CD4-positive, alpha-beta T cell treated with Interleukin-4 for 4 hours (primary cell): ENCODE measurements around the gene FLACC1.

ENCODE experiments used
- DNase-seq: peaks from one replicate; pipeline ENCODE4 v3.0.0-alpha.2; 2020

The FLACC1 gene

GRCh38 chr2:201273330-201273983, 83.7 kb downstream of the FLACC1 start:
- no peak for DNase-seq

- no peak for DNase-seq
These were observed 85.2 kb downstream of the FLACC1 start for GRCh38 chr2:201271917-201272316.

DNA sequence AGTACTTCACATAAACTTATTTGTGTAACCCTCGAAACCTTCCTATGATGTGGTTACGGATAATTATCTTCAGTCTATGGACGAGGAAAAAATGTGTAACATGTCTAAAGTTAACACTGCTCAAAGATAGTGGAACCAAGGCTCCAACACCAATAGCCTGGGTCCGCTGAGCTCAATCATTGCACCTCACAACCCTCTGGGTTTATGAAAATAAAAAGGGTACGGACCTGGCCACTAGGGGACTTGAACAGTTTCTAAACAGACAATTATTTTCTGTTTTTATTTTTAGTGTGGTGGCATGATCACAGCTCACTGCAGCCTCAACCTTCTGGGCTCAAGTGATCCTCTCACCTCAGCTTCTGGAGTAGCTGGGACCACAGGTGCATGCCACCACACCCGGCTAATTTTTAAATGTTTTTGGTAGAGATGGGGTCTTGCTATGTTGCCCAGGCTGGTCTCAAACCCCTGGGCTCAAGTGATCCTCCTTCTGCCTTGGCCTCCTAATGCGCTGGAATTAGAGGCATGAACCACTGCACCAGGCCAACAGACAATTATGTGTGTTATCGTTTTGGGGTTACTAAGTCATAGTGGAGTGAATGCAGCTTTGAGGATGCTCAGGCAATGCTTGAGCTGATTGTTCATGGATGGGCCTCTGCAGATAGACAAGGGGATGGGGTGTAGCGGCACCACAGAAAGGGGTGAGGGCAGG, 86.7 kb downstream of the FLACC1 start:
- DNase-seq, result no peak

DNA sequence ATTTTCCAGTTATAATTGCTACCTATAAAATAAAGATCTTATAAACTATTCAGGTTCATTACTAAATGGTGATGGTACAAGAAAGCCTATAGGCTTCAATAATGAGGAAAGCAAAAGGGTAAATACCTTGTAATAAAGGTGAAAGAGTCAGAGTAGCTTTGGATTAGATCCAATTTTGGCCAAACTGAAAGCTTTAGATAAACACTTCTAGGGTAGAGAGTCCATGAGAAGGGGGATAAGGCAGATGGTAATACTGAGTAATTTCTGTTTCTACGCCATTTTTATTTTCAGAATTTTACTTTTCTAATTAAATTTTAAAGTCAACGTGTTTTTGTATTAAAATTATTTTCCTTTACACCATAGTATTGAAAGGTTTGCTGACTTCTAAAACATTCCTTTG, 87.4 kb downstream of the FLACC1 start:
- no peak for DNase-seq

DNA sequence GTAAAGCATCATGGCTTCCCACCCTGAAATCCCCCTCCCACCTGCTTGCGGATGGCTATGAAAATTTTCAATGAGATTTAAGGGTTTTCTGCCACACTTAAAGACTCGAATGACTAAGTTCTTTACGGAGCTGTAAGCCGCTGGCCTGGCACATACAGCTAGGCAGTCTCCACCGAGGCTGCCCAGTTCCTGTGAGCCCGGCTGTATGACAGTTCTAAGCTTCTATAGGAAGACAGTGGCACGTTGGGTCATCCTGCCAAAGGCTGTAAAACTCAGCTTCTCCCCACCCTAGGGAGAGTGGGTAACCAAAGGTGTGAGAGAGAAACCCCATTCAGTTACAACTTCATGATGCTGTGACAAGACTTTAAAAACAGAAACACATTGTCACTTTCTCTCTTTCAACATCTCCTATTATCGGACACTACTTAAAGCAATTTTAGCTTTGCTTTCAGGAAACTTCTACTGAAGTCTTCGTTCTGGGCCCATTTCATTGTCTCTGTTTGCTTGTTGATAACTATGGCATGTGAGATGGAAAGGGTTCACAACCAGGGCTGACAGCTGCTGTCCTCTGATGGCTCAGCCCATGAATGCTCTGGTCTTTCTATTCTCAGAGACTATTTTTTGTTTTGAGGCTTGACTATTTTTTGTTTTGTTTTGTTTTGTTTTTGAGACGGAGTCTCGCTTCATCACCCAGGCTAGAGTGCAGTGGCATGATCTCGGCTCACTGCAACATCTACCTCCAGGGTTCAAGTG, 89.7 kb downstream of the FLACC1 start:
- peak; percentile 43 for DNase-seq

- DNase-seq, result no peak
These were observed 90.5 kb downstream of the FLACC1 start for GRCh38 chr2:201266629-201267028.

DNA sequence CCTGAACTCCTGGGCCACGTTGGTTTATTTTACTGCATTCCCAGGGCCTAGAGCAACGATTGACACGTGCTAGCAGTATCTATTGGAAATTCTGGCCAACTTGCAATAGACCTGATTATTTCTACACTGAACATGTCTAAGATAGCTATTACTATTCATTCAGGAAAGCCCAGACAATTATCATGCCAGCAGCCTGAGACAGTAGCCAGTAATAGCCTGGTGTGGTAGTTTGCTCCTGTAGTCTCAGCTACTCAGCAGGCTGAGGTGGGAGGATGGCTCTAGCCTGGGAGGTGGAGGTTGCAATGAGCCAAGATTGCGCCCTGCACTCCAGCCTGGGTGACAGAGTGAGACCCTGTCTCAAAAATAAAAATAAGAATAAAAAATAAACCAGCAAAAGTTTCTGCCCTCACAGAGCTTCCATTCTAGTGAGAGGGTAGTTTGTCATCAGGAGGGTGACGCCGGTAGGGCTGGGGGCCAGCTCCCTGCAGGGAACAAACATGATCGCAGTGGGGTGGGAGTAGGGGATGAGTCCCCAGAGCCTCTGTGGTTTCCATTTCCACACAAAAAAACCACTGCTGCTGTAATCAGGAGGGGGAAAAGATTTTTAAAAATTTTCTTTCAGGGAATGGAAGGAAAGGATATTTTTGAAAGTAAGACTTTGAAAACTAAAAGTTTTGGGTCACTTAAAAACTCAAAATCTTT, 92.5 kb downstream of the FLACC1 start:
- DNase-seq, result no peak

DNA sequence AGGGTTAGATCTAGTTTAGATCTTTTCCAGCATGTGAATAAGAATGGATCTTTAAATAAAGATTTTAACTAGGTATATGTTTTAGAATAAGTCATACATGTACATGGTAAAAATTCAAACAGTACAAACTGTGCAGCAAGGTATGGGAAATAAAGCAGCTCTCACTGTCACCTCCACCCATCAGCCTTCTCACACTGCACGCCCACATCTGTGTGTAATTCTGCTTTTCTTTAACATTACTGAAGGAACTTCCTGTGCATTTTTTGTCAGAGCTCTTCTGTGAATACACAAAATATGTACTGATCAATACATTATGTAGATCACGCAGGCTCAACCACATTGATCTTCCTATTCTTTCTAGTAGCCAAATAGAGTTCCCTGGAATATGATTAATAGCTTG, 93.4 kb downstream of the FLACC1 start:
- DNase-seq, result peak; percentile 61

GRCh38 chr2:201262718-201263117, 94.4 kb downstream of the FLACC1 start:
- DNase-seq, result peak; percentile 71

- peak; percentile 41 for DNase-seq
These were observed 95.2 kb downstream of the FLACC1 start for GRCh38 chr2:201261906-201262305.

GRCh38 chr2:201261471-201261870, 95.7 kb downstream of the FLACC1 start:
- DNase-seq, result peak; percentile 83

- DNase-seq, result peak; percentile 92
These were observed 96.8 kb downstream of the FLACC1 start, which contains the start of gene CASP8 for GRCh38 chr2:201260302-201260800. Gene CASP8, plus strand, starts transcription at chr2:201260536. Its CDS starts 5,951 bp downstream, at chr2:201266487.

DNA sequence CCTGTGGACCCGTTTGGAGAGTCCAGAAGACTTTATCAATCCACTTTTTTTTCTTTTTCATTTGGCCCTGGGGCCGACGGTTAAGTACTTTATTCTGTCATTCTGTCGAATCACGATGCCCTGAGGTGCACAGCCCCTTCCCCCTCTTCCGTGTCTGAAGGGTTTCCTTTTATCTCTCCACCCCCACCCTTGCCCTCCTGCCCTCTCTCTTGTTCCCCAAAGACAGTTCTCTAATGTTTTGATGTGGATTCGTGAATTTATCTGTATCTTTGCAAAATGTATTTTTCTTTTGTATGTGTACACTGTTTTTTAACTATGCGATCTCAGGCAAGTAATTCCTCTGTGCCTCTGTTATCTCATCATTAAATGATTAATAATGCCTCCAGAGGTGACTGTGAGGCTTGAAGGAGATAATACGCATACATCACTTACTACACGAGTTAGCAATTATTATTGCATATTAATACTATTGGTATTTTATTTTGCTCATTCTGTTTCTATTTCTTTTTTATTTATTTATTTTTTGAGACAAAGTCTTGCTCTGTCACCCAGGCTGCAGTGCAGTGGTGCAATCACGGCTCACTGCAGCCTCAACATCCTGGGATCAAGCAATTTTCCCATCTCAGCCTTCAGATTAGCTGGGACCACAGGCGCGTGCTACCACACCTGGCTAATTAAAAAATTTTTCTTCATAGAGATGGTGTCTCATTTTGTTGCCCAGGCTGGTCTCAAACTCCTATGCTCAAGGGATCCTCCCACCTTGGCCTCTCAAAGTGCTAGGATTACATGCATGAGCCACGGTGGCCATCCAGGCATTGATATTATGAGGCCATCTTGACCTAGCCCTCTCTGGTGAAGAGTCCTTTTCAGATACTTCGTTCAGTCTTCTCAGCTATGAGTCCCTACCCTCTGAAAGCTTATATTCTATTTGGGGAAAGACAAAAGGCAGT, 98.2 kb downstream of the FLACC1 start:
- DNase-seq, result no peak

DNA sequence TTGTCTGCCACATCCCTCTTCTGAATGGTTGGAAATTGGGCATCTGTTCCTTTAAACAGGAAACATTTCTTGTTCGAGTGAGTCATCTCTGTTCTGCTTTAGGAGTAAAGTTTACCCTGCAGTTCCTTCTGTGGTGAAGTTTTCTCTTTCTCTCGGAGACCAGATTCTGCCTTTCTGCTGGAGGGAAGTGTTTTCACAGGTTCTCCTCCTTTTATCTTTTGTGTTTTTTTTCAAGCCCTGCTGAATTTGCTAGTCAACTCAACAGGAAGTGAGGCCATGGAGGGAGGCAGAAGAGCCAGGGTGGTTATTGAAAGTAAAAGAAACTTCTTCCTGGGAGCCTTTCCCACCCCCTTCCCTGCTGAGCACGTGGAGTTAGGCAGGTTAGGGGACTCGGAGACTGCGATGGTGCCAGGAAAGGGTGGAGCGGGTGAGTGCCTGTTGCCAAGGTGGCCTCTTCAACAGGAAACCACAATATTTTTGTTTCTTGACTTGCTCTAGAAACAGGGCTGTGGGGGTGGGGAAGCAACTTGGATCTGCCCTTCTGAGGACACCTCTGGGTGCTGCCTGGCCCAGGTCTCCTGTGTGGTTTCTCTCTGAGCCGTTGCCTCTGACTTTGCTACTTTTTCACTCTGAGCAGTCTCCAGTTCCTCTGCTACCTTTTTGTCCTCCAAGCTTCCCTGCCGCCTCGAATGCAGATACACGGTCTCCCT, 99.0 kb downstream of the FLACC1 start:
- DNase-seq, result peak; percentile 99

- DNase-seq, result peak; percentile 81
These were observed 99.7 kb downstream of the FLACC1 start for GRCh38 chr2:201257381-201257955.

DNA sequence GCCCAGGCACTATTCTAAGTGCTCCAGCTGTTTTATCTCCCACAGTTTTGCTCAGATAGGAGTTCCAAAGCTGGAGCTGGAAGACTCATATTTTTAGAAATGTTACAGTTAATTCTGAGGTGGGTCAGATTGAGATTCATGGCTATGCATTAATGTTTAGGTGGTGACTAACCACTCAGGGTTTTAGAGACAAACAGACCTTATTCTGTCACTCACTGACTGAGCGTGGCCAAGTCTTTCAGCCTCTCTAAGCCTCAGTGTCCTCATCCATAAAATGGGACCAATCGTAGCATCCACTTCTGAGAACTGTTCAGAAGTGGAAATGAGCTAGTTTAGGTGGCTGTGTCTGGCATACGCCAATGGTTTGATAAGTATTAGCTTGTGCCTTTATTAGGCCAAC, 101.1 kb downstream of the FLACC1 start:
- no peak for DNase-seq

DNA sequence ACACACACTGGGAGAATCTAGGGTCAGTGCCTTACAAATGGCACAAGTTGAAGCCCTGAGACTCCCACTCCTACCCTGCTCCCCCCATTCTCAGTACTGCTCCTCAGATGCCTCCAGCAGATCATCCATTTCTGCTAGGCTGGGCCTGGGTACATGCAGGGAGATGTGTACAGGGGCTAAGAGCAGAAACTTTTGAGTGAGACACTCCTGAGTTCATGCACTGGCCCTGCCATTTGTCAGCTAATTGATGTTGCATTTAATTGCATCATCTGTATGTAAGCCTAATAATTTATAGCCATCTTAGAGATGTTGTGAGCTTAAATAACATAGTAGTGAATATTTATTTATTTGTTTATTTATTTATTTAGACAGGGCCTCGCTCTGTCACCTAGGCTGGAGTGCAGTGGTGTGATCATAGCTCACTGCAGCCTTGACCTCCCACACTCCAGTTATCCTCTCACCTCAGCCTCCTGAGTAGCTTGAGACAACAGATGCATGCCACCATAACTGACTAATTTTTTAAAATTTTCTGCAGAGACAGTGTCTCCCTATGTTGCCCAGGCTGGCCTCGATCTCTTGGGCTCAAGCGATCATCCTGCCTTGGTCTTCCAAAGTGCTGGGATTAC, 101.6 kb downstream of the FLACC1 start:
- DNase-seq, result no peak

DNA sequence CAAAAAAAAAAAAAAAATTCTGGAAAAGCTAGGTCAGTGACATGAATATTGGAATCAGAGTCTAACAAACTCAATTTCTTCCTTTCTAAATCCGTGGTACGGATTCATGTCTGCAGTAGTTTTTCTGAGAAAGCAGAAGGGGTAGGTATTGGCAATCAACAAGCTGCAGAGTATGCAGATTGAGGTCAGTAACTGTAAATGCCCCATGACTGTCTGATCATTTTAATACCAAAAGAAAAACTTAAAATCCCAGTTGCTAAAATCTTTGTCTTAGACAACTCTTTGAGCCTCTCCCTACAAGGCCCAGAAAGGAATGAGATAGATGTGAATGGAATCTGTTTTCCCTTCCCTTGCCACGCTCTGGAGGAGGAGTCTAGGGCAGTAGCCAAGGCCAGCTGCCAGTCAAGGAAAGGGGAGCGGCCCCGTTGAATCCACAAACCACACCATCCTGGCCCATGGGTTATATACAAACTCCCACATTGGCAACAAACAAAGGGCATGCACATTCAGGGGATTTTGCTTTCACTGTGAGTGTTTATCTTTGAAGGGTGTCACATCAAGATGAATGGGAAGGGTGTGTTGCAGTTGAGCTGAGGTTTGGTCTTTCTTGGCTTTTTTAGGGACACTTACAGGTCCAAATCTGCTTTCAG, 102.9 kb downstream of the FLACC1 start:
- DNase-seq, result peak; percentile 64

DNA sequence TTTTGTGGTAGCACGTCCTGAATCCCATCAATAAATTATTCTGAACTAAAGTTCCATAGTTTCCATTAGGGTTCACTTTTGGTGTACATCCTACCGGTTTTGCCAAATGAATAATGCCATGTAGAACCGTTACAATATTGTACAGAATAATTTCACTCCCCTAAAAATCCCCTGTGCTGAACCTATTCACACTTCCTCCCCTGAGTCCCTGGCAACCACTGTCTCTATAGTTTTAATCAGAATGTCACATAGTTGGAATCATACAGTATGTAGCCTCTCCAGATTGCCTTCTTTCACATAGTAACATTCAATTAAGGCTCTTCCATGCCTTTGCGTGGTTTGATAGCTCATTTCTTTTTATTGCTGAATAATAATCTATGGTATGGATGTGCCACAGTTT, 106.4 kb downstream of the FLACC1 start:
- no peak for DNase-seq

DNA sequence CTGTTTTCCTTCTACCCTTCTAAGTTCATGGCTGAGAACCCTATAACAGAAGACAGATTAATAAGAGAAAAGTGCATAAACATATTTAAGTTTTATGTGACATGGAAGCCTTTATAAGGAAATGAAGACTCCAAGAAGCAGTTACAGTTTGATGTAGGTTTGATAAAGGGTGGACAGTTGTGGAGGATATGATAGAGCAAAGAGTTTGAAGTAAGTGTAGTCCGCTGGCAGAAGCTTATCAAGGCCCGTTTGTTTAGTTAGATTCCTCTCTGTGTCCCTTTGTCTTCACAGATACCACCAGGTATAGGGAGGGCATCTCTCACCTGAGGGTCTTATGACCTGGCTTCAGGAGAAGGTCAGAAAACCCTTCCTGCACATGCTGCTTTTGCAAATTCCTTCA, 107.3 kb downstream of the FLACC1 start:
- no peak for DNase-seq
